Endothelial cell of umbilical vein (primary cell): ENCODE data around the gene ORC6. TPM values are rescaled to one million over a fixed set of nuclear protein-coding genes. Genes with fewer than 3 reads are reported as not detected.

ENCODE experiments used
- BruUV-seq: library from RNA; stranded (reverse); fragments of 400-500 nt; replicated peaks from 2 replicates; lab custom pipeline; 2021; lab: Mats Ljungman, UMichigan
- CTCF ChIA-PET: fragments of 300-600, 350-600 bp; sonication (Branson Sonifier 250); formaldehyde crosslinking; loops from one replicate; lab custom pipeline; 2021; ENCODE audit warnings: antibody characterized with exemption, inconsistent platforms; lab: Charles Lee
- POLR2A ChIA-PET: fragments of 300-600, 350-600 bp; sonication (Branson Sonifier 250); formaldehyde crosslinking; loops from one replicate; lab custom pipeline; 2021; ENCODE audit warnings: antibody characterized with exemption, inconsistent platforms; lab: Charles Lee
- DNase-seq: peaks from one replicate; pipeline ENCODE4 v3.0.0-alpha.2; 2011; ENCODE audit warnings: low read depth, low spot score
- FAIRE-seq: peaks from 2 replicates; lab custom pipeline; 2011; peaks lifted over from hg19 to GRCh38; lab: Jason Lieb, UNC
- H2AFZ ChIP-seq: 2 replicates; pipeline ENCODE4 v1.6.0; 2012; ENCODE audit warnings: low read depth, low read length, control low read depth, inconsistent platforms
- H3K27ac ChIP-seq: 2 replicates; pipeline ENCODE4 v1.5.1; 2011; ENCODE audit warnings: low read depth, mild to moderate bottlenecking, control low read depth, low read length, moderate library complexity; ENCODE audit not compliant: insufficient read depth
- H3K27me3 ChIP-seq, 2 experiments: 2 replicates each; pipeline versions ENCODE4 v1.6.0 to v1.6.1; 2011; ENCODE audit warnings: low read length in 2 of 2, mixed read lengths in 1 of 2; ENCODE audit not compliant: control insufficient read depth in 2 of 2, insufficient read depth in 2 of 2
- H3K36me3 ChIP-seq, 2 experiments: 2 replicates in 1 of 2; 3 replicates in 1 of 2; pipeline ENCODE4 v1.5.1; 2011; ENCODE audit warnings: low read length in 2 of 2, mild to moderate bottlenecking in 1 of 2, moderate library complexity in 1 of 2; ENCODE audit not compliant: control insufficient read depth in 2 of 2, insufficient read depth in 2 of 2; ENCODE audit errors: extremely low read depth in 1 of 2
- H3K4me1 ChIP-seq: 3 replicates; pipeline ENCODE4 v1.5.1; 2011; ENCODE audit warnings: mild to moderate bottlenecking, low read length; ENCODE audit not compliant: control insufficient read depth, insufficient read depth; ENCODE audit errors: extremely low read depth
- H3K4me2 ChIP-seq: 2 replicates; pipeline ENCODE4 v1.6.1; 2011; ENCODE audit warnings: low read length, control low read depth, mixed read lengths; ENCODE audit not compliant: insufficient read depth
- H3K4me3 ChIP-seq, 3 experiments: fragments of 200-600 bp in 1 of 3; sonication (generic), shearing (Covaris generic) in 1 of 3; replicated peaks in 1 of 3; 2 replicates each; pipeline ENCODE4 v1.5.1; 2011 to 2016; ENCODE audit warnings: control low read depth in 3 of 3, low read length in 3 of 3, mild to moderate bottlenecking in 2 of 3, inconsistent platforms in 1 of 3, low read depth in 1 of 3, moderate library complexity in 1 of 3; ENCODE audit not compliant: insufficient read depth in 1 of 3
- H3K79me2 ChIP-seq: 2 replicates; pipeline ENCODE4 v1.6.0; 2012; ENCODE audit warnings: low read length, inconsistent platforms; ENCODE audit not compliant: control insufficient read depth, insufficient read depth
- H3K9ac ChIP-seq: replicated peaks from 2 replicates; pipeline ENCODE3; 2011; ENCODE audit warnings: low read length, control low read depth; ENCODE audit not compliant: insufficient read depth; ENCODE audit errors: extremely low read depth
- H3K9me1 ChIP-seq: replicated peaks from 3 replicates; pipeline ENCODE4 v1.6.0; 2011; ENCODE audit warnings: mild to moderate bottlenecking, low read length; ENCODE audit not compliant: control insufficient read depth, insufficient read depth; ENCODE audit errors: extremely low read depth
- H3K9me3 ChIP-seq: replicated peaks from 2 replicates; pipeline ENCODE4 v1.5.1; 2012; ENCODE audit warnings: low read length, inconsistent platforms; ENCODE audit not compliant: control insufficient read depth, insufficient read depth
- H4K20me1 ChIP-seq: replicated peaks from 2 replicates; pipeline ENCODE3; 2011; ENCODE audit warnings: mild to moderate bottlenecking, low read length; ENCODE audit not compliant: control insufficient read depth, insufficient read depth; ENCODE audit errors: extremely low read depth
- EZH2 ChIP-seq: IDR thresholded peaks from 2 replicates; pipeline ENCODE4 v1.6.1; 2012; ENCODE audit warnings: borderline replicate concordance, low read depth, mild to moderate bottlenecking, moderate library complexity, low read length, inconsistent platforms; ENCODE audit not compliant: severe bottlenecking
- FOS ChIP-seq: IDR thresholded peaks from 2 replicates; pipeline ENCODE4 v1.6.1; 2011; ENCODE audit warnings: mild to moderate bottlenecking, low read length, moderate library complexity, borderline replicate concordance; ENCODE audit not compliant: insufficient read depth
- GATA2 ChIP-seq: IDR thresholded peaks from 2 replicates; pipeline ENCODE4 v1.7.0; 2011; ENCODE audit warnings: low read depth, mild to moderate bottlenecking, moderate library complexity, mixed read lengths, low read length; ENCODE audit not compliant: insufficient read length, insufficient read depth
- JUN ChIP-seq: IDR thresholded peaks from 2 replicates; pipeline ENCODE4 v1.6.1; 2011; ENCODE audit warnings: borderline replicate concordance, low read depth; ENCODE audit not compliant: insufficient read length, insufficient read depth
- MYC ChIP-seq: IDR thresholded peaks from one replicate; pipeline ENCODE4 v1.6.1; 2011; ENCODE audit warnings: mild to moderate bottlenecking, low read depth, low read length
- POLR2A ChIP-seq: IDR thresholded peaks from 2 replicates; pipeline ENCODE4 v1.6.1; 2012; ENCODE audit warnings: low read depth, mild to moderate bottlenecking, control low read depth, low read length
- POLR2AphosphoS5 ChIP-seq: IDR thresholded peaks from 2 replicates; pipeline ENCODE4 v1.6.1; 2012; ENCODE audit warnings: low read depth, mild to moderate bottlenecking, control low read depth, low read length, moderate library complexity; ENCODE audit not compliant: insufficient read depth
- dilution Hi-C: fragments of 300-500 bp; cut with MboI; formaldehyde crosslinking; loops from one replicate; pipeline ENCODE4 v1.15.0; 2019; ENCODE audit warnings: low sequenced_read_pairs; ENCODE audit not compliant: extremely low pct_ligation_motif_present
- intact Hi-C: fragments of 100-400 bp; cut with micrococcal nuclease; formaldehyde crosslinking; loops from one replicate; pipeline ENCODE4 v1.10.0; 2022
- polyA plus RNA-seq, 4 experiments: library from polyadenylated mRNA; depleted of rRNA in 3 of 4; stranded (reverse) in 3 of 4; unstranded in 1 of 4; fragments of >200 nt; gene quantifications; 2 replicates each; pipeline versions ENCODE4 v1.2.1 to v1.2.3, GENCODE V29; 2011 to 2012; ENCODE audit warnings: missing spikeins in 1 of 4
- total RNA-seq: library from RNA; stranded (reverse); gene quantifications from 2 replicates; pipeline ENCODE4 v1.2.3, GENCODE V29; 2021
- TF ChIP-seq, protein P1 (sequence below), 2 donors: IDR thresholded peaks; 1 replicate in 1 of 2; 2 replicates in 1 of 2; pipeline ENCODE4 v1.5.1; 2011; ENCODE audit warnings: low read length in 2 of 2, mild to moderate bottlenecking in 2 of 2, moderate library complexity in 2 of 2, control low read depth in 1 of 2, inconsistent platforms in 1 of 2, low read depth in 1 of 2; ENCODE audit not compliant: insufficient read depth in 1 of 2; ENCODE audit errors: extremely low read depth in 1 of 2
- TF ChIP-seq, protein P2 (sequence below): IDR thresholded peaks from 2 replicates; pipeline ENCODE4 v1.6.1; 2011; ENCODE audit not compliant: insufficient read depth, insufficient read length

Gene ORC6
- total and polyA plus RNA-seq, 2 donors (not counting 3 experiments of a cell fraction or from before 2014, with no cell fraction given): 15.9 to 31.1 TPM

- intact Hi-C loops: no loop called here
- peaks cover 8% of the 10 kb centered on the region for H3K4me1 ChIP-seq
- FAIRE-seq (no peak), DNase-seq (no peak)
- no peaks in the 10 kb centered on the region for H3K9me1 ChIP-seq
- H3K27me3 ChIP-seq: no peaks in the 10 kb centered on the region
- no peak overlapping the region for H2AFZ ChIP-seq
- no peaks in the 10 kb centered on the region for H3K9me3 ChIP-seq
- no peaks in the 10 kb centered on the region for H4K20me1 ChIP-seq
- dilution Hi-C loops: no loop called here
- no peak overlapping the region for H3K4me3 ChIP-seq
- no peak overlapping the region for H3K27ac ChIP-seq
- CTCF ChIA-PET: interaction anchor here (1.1 kb wide), 1 partner anchor 14 kb away, joined by 4 read pairs; no protein-coding TSS in a partner anchor
- POLR2A ChIA-PET: no interaction called here
- no peak overlapping the region for H3K9ac ChIP-seq
- H3K36me3 ChIP-seq: peaks cover 0 to 19% of the 10 kb centered on the region in 2 experiments
- no peak overlapping the region for H3K4me2 ChIP-seq
- peaks cover 9% of the 10 kb centered on the region for H3K79me2 ChIP-seq
- no peak for TF ChIP-seq MYC
- TF ChIP-seq FOS: no peak
- no peak for TF ChIP-seq POLR2AphosphoS5
- TF ChIP-seq, protein P1, sequence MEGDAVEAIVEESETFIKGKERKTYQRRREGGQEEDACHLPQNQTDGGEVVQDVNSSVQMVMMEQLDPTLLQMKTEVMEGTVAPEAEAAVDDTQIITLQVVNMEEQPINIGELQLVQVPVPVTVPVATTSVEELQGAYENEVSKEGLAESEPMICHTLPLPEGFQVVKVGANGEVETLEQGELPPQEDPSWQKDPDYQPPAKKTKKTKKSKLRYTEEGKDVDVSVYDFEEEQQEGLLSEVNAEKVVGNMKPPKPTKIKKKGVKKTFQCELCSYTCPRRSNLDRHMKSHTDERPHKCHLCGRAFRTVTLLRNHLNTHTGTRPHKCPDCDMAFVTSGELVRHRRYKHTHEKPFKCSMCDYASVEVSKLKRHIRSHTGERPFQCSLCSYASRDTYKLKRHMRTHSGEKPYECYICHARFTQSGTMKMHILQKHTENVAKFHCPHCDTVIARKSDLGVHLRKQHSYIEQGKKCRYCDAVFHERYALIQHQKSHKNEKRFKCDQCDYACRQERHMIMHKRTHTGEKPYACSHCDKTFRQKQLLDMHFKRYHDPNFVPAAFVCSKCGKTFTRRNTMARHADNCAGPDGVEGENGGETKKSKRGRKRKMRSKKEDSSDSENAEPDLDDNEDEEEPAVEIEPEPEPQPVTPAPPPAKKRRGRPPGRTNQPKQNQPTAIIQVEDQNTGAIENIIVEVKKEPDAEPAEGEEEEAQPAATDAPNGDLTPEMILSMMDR (IDR thresholded peaks at IDR 0.05; ENCODE audit: extremely low read depth in 1 of 2, insufficient read depth in 1 of 2, low read depth in 1 of 2, low read length in 2 of 2): no peak
- no peak for TF ChIP-seq POLR2A
- TF ChIP-seq EZH2: no peak
- TF ChIP-seq GATA2: no peak
- TF ChIP-seq, protein P2, sequence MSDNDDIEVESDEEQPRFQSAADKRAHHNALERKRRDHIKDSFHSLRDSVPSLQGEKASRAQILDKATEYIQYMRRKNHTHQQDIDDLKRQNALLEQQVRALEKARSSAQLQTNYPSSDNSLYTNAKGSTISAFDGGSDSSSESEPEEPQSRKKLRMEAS: no peak
- TF ChIP-seq JUN: no peak
- BruUV-seq: no TSS peak
These were observed 6.5 kb downstream of the ORC6 start for GRCh38 chr16:46695937-46696336.
